HK-2 (cell line): ENCODE measurements around the gene AEBP1.

Source experiments
- DNase-seq: peaks from one replicate; pipeline ENCODE4 v3.0.0-alpha.2; 2018; ENCODE audit not compliant: unreplicated experiment

AEBP1 gene

DNA sequence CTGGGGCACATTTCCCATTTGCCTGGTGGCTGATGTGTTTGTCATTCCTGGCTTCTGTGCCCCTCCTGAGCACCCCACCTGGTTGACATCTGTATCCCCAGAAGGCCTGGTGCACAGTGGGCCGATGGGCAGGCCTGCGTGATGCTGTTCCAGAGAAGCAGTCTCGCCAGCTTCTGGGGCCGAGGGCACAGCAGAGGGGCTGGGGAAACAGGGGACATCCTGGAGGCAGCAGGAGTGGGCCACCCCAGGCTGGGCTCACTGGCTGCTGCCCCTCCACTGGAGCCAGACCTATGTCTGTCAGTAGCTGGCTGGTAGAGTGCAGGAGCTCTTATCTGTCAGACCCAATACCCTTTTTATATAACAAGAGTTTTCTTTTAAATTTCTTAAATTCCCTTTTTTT is 37.9 kb downstream of the AEBP1 start:
- no peak for DNase-seq

DNA sequence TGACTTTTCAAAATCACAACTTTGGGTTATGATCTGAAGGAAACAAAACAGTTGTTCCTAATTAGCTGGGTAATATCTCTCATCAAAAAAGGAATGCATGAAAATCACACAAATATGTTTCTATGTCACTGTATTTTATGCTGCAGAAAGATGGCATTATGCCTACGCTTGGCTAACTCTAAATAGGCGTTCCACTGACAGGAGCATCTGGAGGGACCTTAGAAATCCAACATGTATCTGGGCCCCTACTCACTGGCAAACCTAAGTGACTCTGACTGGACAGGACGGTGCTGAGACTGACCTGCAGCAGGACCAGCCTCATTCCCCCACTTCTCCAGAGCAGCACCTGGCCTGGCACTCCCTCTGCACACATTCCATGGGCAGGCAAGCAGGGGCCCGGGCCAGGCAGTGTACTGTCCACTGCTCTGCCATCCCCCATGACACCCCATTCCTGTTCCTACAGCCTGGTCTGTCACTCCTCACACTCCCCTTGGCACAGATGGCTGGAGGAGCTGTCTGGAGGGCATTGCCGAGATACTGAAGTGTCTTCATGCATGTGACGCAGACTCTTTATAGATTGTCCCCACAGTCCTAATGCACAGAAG is 39.6 kb downstream of the AEBP1 start:
- DNase-seq, result no peak

DNA sequence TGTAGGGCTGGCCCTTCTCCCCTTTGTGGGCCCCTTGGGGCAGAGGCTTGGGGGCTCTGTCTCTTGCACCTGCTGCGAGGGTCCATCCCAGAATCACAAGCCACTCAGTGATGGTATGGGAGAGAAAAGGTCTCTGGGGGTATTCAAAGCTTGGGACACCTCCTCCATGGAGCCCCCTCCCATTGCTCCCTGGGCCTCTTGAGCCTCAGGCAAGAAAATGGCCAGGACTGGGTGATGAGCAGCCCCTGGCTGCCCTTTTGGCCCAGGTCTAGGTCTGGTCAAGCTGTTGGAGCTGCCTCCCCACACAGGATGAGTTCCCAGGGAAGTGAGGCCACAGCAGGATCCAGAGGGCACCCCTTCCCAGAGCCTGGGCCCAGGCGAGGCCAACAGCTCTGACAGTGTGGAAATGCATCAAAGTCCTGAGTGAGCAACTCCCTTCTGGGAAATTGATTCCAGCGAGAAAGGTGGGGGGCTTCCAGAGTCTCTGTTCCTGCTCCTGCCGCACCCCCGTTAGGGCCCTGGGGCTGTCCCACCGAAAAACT is 40.4 kb downstream of the AEBP1 start:
- no peak for DNase-seq

DNA sequence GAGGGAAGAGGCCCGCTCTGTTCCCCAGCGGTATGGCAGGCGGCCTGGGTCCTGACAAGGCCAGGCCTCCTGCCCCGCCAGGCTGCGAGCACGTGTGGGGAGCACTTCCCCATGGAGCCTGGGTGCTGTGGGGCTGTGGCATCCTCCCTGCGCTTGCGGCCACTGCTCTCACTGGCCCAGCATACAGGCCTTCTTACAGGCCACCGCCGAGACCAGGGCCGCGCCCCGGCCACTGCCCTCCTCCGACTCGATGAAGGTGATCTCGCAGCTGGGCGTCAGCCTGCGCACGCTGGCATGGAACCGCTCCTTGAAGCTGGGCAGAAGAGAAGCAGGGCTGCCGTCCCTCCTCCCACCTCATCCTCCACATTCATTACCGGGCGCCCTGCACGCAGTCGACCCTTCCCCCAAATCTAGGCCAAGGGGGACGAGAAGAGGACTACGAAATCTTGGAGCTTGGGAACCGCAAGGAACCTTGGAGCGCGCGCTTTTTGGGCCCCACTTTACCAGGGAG is 40.9 kb downstream of the AEBP1 start:
- DNase-seq, result no peak

DNA sequence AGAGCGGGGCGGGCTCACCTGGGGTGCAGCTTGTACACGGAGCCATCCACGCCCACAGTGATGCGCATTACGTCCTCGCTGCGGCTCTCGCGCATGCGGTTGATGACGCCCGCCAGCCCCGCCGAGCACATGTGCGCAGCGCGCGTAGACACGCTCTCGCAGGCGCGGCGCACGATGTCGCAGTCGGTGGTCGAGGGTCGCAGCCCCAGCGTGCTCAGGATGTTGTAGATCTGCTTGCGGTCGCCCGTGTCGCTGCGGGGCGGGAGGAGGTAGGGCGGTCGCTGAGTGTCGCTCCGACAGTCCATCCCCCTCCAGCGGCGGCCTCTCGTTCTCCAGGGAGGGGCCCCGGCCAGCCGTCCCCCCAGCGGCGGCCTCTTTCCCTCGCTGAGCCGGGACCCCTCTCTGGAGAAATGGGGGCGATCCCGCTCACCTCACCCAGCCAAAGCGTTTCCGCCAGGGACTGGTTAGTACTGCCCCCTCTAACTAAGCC is 41.4 kb downstream of the AEBP1 start:
- no peak for DNase-seq

DNA sequence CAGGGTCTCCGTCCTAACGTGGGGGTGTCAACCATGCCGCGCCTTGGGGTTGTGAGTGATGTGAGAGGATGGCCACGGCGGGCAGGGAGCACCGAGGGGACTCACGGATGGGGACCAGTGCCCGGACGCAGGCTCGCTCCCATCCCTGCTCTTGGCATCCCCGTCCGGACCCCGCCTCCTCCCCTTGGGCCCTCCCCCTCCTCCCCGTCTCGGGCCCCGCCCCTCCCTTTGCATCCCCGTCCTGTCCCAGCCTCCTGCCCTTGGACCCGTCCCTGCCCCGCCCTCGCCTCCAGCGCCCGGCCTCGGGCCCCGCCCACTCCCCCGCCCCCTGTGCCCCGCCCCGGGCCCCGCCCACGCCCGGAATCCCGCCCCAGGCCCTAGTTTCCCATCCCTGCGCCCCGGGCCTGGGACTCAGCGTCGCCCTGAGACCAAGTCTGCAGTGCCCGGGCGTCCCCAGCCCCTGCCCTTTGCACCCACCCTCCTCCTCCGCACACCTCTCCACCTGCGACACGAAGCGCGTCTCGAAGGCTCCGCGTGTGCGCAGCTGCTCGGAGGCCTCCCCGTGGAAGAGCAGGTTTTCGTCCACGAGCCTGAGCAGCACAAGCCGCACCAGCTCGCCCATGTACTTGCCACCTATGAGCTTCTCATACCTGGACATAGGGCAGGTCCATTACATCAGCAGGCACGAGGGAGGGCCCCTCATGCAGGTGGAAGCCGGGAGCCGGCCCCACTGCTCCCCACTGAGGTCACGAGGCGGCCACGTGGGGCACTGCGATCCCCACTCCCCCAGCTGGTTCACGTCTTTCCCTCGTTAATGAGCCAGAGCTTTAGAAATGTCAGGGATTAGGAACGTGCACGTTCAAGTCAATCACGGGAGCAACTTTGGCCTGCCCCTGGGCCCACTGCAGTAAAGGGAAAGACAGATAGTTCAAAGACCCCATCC is 42.1 kb downstream of the AEBP1 start:
- DNase-seq, result no peak

DNA sequence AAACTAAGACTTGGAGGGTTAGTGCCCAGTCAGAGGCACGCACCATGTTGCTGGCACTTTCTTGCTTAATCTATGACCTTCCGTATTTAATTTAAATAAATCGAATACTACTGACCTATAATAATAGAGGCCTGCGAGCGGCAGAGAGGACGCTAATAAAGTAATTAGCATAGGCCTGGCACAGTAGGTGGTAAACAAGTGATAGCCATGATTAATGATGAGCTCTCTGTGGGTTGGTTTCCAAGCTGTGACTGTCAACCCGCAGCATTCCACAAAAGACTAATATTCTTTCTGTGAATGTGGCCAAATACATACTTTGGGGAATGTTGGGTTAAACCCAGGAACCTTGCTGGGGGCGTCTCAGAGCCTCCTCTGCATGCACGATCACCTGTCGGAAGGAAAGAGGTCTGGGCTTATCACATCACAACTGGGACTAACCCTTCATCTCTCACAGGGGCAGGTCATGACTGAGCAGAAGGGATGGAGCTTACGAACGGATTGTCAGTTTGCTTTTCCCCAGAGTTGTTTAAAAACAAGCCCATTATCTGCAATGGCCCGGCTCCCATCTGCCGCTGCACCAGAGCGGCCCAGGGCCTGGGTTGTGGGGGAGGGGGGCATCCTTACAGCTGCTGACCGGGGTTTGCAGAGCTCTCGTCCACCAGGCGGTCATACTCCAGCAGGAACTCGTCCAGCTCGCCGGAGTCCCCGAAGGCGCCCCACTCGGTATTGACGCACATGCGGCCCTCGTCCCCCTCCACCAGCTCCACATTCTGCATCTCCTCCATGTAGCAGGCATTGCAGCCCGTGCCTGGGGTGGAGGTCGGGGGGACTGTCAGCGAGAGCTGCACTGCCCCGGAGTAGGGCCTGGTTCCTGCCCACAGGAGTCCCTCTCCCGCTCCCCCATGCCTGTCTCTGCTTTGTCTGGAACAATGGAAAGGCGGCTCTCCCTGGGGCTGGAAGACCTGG is 43.2 kb downstream of the AEBP1 start:
- DNase-seq, result no peak

DNA sequence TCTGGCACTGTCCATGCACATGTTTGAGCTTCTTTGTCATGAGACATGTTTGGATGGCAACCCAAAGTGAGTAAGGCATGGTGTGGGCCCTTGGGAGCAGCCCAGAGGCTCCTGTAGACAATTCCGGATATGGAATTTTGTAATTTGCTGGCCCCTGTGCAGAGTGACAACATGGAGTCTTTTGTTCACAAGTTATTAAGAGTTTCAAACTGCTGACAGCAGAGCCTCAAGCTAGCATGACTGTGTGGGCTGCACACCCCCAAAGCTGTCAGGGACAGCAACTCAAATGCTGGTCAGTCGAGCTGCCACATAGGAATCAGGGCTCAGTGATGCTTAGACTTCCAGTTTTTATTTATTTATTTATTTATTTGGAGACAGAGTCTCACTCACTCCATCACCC is 44.0 kb downstream of the AEBP1 start:
- no peak for DNase-seq

DNA sequence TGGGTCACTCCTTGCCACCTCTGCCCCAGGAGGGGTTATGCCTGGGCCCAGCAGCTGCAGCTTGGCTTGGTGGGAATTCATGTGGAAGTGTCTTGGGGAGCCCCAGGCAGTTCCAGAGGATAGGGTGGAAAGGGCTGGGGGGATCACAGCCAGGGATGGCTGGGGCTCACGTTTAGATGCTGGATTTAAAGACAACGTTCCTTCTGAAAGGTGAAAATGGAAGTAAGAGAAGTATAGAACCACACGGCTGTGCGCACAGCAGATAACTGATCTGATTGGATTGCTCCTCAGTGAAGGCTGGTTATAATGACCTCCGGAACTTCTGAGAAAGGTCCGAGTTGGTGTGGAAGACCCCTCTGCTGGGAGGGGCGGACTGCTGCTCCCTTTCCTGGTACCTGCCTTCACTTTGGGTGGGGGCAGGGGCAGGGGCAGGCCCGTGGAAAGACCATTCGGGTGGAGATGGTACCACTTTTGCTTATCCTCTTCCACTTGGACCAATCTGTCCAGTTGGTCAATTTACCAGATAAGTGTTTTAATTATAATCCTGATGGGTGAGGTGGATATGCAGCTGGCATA is 44.9 kb downstream of the AEBP1 start:
- DNase-seq, result no peak

DNA sequence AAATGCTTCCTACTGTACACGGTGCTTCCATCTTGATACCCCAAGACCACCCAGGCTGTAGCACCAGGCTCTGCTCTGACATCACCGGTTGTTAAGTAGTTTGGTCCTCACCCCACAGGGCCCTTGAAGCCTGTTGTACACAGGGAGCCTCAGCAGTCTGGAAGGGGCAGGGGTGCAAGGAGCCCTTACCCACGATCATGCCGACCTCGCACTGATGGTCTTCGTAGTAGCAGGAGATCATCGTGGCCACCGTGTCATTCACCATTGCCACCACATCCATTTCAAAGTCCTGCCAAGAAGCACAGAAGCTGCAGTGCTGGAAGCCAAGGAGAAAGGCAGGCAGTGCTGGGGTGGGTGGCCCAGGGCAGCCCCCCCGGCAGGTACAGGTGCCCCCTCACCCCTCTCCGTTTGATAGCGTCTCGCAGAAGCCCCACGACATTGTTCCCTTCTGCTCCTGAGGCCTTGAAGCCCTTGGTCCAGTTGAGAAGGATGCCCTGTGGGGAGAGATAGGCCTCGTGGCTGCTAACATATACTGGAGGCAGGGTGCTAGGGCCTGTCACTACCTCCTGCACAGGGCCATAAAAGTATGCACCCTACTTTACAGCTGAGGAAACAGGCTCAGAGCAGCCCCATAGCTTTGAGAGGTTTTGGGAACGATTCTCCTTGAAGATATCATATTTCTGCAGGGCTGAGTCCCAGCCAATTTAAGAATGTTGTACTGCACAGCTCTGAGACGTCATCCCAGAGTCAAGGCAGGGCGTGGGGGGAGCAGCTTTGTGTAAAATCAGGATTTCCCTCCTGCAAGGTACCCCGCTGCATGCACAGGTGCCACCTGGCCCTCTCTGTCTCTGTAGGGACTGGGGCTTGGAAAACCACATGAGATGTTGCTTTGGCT is 45.7 kb downstream of the AEBP1 start:
- DNase-seq, result no peak

DNA sequence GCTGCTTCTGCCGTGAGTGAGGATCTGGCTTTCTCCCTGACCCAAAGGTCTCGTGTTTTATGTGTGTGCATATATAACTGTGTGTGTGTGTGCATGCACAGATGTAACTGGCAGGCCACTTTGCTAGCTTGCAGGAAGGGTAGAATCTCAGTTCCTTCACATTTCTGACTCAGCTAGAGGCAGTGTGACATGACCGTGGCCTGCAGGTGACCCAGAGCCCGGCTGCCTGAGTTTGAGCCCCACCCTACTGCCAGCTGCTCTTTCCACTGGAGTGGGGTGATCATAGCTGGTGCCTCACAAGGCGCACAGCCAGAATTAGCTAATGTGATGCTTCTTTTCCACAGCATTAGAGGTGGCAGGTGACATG is 46.3 kb downstream of the AEBP1 start:
- no peak for DNase-seq

DNA sequence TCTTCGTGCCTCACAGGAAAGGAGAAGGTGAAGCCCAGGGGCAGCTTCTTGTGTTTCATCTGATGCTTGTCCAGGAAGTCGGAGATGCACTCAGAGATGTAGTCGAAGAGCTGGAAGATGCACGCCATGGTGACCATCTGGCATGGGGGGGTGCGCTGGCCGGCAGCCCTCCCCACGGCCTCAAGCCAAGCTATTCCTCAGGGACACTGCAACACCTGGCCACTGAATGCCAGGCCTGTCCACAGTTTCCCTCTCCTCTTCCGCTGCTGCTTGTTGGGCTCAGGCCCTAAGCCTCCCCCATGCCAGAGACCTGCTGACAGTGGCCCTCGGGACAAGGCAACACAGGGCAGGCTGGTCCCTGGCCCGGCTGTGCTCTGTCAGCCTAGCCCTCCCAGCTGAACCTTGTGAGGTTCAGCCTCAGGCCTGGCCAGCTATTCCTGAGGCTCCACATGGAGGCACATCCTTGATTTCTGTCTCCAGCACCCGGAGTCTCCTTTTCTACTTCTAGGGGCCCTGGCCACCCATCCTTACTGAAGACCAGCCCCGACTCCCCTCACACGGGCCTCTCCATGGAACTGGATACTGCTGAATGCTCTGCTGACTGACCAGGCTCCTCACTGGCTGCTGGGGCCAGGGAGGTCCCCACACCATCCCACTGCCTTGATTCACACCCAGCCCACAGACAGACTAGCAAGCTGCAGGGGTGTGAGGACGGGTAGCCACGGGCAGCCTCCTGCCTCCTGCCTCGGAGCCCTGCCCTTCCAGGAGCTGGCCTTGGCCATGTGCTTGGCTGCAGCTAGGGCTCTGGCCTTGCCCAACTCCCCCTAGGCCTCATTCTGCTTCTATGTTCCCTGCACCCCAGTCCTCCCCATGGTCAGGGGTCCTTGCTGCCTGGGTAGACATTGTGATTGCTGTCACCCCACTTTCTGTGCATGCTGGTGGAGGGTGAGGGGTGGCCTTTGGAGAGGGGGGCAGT is 47.1 kb downstream of the AEBP1 start:
- no peak for DNase-seq

DNA sequence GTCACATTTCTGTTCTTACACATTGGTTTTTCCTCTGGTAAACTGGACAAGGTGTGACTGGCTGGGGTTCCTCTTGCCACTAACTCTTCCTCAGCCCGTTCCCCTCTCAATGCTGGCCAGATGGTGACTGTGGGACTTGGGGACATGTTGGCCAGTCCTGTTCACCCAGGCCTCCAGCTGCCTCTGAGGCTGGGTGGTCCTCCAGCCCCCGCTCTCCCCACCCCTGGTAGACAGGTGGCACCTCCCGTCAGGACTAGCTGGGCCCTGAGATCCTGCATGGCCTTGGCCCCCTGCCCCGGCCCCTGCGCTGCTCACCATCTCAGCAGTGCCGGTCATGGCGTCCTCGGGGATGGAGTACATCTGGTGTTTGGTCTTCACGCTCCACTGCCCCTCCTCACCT is 47.8 kb downstream of the AEBP1 start:
- no peak for DNase-seq

DNA sequence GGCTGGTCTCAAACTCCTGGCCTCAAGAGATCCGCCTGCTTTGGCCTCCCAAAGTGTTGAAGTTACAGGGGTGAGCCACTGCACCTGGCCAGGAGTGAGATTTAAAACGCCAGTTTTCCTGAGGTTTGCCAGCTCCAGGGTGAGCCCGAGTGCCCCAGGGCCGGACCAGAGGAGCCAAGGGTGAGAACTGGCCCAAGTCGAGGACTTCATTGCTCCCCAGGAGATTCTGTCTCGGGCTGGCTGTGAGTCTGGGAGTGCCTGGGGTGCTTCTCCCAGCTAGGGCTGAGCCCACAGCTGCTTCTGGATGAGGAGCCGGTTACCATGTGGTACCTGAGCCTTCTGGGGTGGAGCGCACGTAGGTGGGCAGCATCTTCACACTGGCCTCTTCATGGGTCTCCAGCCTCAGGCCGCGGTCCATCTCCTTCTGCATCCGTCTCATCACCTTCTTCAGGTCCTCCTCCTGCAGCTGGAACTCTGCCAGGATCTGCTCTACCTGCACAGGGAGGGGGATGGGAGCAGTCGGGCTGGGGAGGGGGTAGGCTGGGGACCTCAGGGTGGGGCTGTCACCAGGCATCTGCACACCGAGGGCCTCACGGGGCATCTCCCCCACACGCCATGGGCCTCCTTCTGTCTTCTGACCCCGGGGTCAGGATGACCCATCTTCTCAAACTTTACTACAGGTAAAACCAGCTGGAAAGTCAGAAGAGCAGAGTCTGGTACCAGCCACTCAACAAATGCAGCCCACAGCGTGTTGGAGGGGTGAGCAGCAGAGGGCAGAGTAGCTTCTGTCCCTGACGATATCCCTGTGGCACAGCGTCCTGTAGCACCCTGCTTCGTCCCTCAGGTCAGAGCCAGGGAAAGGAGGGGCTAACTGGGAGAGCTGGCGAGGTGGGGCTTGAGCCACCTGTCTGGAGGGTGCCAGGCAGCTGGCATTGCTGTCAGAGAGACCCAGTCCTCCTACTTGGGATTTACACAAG is 49.1 kb downstream of the AEBP1 start:
- DNase-seq, result no peak

DNA sequence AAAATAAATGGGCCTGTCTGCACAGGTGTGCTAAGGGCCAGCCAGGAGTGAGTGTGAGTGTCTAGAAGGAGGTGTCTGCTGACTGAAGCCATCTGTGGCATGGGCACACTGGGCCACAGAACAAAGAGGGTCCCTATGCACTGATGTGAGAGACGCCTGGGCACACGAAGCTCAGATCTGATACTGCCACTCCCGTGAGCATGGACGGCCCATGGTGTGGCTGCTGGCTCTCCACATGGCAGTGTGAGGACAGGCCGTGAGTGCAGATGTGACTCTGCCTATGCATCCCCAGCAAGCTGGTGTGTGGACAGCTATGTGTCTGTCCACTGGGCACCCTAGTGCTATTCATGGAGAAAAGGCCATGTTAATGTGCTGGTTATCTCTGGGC is 49.8 kb downstream of the AEBP1 start:
- no peak for DNase-seq

DNA sequence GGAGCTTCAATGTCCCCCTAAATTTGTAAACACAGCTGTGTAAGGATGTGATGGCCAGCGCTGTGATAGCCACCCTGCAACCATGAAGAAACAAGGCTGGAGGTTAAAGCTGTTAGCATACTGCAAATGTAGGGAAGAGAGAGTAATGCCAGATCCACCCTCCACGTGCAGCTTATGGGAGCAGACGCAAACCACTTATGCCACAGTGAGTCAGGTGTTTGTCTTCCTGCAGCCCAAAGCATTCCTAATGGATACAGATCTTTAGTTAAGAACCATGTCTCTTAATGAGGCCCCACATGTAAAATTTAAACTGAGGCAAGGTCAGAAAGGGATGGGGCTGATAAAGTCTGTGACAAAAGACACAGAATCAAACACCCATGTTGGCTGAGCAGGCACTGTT is 50.6 kb downstream of the AEBP1 start:
- no peak for DNase-seq

DNA sequence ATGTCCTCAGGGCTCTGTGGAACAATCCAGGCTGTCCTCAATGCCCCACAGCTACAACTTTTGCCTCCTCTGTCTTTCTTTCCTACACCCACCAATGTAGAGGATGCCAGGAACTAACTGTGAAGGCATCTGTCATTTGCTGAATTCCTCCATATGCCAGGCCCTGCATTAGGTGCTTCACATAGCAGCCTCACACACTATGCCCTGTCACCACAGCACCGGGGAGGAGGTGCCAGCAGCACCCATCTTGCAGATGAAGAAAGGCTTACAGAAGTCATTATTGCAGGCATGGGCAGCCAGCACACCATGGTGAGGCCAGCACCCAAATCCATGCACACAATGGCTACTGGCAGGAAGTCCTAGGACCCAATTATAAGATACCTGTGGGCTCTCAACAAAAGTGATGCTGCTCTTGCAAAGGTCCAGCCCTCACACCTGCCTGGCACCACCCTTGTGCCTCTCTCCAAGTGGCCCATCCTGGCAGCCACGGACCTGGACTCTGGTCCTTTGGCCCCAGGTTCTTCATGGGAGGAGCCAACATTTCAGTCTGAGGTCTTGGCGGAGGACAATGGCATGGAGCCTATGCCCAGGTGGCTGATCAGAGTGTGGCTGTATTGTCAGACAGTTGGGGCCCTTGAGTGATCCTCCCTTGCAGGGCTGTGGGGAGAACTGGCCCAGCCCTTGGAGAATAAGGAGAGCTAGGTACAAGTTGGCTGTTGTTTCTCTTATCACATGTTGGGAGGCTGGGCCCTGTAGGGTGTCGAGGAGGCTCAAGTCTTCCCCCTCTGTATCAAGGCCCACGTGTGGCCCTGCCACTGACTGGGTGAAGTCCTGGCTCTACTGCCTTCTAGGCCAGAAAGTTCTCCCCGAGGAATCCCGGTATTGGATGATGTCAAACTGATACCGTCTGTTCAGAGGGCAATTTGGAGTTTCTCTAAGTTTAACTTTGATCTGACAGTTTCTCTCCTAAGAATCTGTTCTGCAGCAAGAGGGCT is 51.3 kb downstream of the AEBP1 start:
- DNase-seq, result no peak
